ENCODE results near the gene EFCC1.

Gene EFCC1

GRCh38 chr3:129034642-129035041 lies 33.5 kb downstream of the EFCC1 start:
- no peak overlapping the region for H3K4me3 ChIP-seq (replicated peaks; ENCODE audit: low read depth, low read length)
- no peak for TF ChIP-seq CTCF (IDR thresholded peaks at IDR 0.05; ENCODE audit: low read depth, low read length, missing control alignments)
- no peak for DNase-seq (ENCODE audit: extremely low read depth, low read depth)

GRCh38 chr3:129035360-129036221 lies 34.5 kb downstream of the EFCC1 start:
- no peak for TF ChIP-seq CTCF (IDR thresholded peaks at IDR 0.05; ENCODE audit: low read depth, low read length, missing control alignments)
- no peak overlapping the region for H3K4me3 ChIP-seq (replicated peaks; ENCODE audit: low read depth, low read length)
- DNase-seq (ENCODE audit: extremely low read depth, low read depth) = no peak

- DNase-seq (ENCODE audit: extremely low read depth, low read depth) = no peak
- TF ChIP-seq CTCF (IDR thresholded peaks at IDR 0.05; ENCODE audit: low read depth, low read length, missing control alignments) = no peak
- H3K4me3 ChIP-seq (replicated peaks; ENCODE audit: low read depth, low read length) = no peak overlapping the region
Measured at GRCh38 chr3:129036222-129037092, 35.4 kb downstream of the EFCC1 start.

- no peak overlapping the region for H3K4me3 ChIP-seq (replicated peaks; ENCODE audit: low read depth, low read length)
- no peak for DNase-seq (ENCODE audit: extremely low read depth, low read depth)
- no peak for TF ChIP-seq CTCF (IDR thresholded peaks at IDR 0.05; ENCODE audit: low read depth, low read length, missing control alignments)
Measured at GRCh38 chr3:129037093-129037419, 36.0 kb downstream of the EFCC1 start.

- TF ChIP-seq CTCF (IDR thresholded peaks at IDR 0.05; ENCODE audit: low read depth, low read length, missing control alignments) = no peak
- no peak for DNase-seq (ENCODE audit: extremely low read depth, low read depth)
- no peak overlapping the region for H3K4me3 ChIP-seq (replicated peaks; ENCODE audit: low read depth, low read length)
Measured at GRCh38 chr3:129038121-129038855, 37.2 kb downstream of the EFCC1 start.

- H3K4me3 ChIP-seq (replicated peaks; ENCODE audit: low read depth, low read length) = no peak overlapping the region
- no peak for TF ChIP-seq CTCF (IDR thresholded peaks at IDR 0.05; ENCODE audit: low read depth, low read length, missing control alignments)
- DNase-seq (ENCODE audit: extremely low read depth, low read depth) = no peak
Measured at GRCh38 chr3:129039271-129040038, 38.4 kb downstream of the EFCC1 start.

Measured in HFF-Myc (cell line).